Lung (tissue), 12 donors: ENCODE measurements around the gene GP9. TPM values are rescaled to one million over a fixed set of nuclear protein-coding genes. Genes with fewer than 3 reads are reported as not detected.

Experiments used
- ATAC-seq: fragments of 200-7000 bp; cut with Tn5 transposase; one replicate; pipeline ENCODE4 v1.9.1; 2020; ENCODE audit warnings: moderate number of reproducible peaks; ENCODE audit not compliant: insufficient read depth, low FRiP score
- DNase-seq, 3 donors: peaks; one replicate each; pipeline ENCODE4 v3.0.0-alpha.2; 2013 to 2017
- H3K27ac ChIP-seq, 2 donors: one replicate each; pipeline ENCODE4 v1.5.1; 2013; ENCODE audit warnings: mild to moderate bottlenecking in 2 of 2, moderate library complexity in 2 of 2, control low read depth in 1 of 2, inconsistent platforms in 1 of 2, low read depth in 1 of 2, low read length in 1 of 2
- H3K27me3 ChIP-seq, 3 donors: one replicate each; pipeline ENCODE4 v1.5.1; 2013; ENCODE audit warnings: low read length in 2 of 3; ENCODE audit not compliant: control insufficient read depth in 3 of 3, insufficient read depth in 3 of 3
- H3K36me3 ChIP-seq, 4 donors: one replicate each; pipeline ENCODE4 v1.5.1; 2013; ENCODE audit warnings: low read length in 4 of 4, mild to moderate bottlenecking in 1 of 4, moderate library complexity in 1 of 4; ENCODE audit not compliant: control insufficient read depth in 4 of 4, insufficient read depth in 4 of 4
- H3K4me1 ChIP-seq, 5 donors: one replicate each; pipeline ENCODE4 v1.5.1; 2013; ENCODE audit warnings: low read length in 5 of 5, mild to moderate bottlenecking in 2 of 5, moderate library complexity in 1 of 5; ENCODE audit not compliant: control insufficient read depth in 5 of 5, insufficient read depth in 5 of 5
- H3K4me3 ChIP-seq: one replicate; pipeline ENCODE4 v1.5.1; 2013; ENCODE audit warnings: mild to moderate bottlenecking, control low read depth, moderate library complexity
- H3K9ac ChIP-seq, 2 donors: one replicate each; pipeline ENCODE4 v1.5.1; 2013; ENCODE audit warnings: low read length in 2 of 2, control low read depth in 1 of 2; ENCODE audit not compliant: insufficient read depth in 1 of 2
- H3K9me3 ChIP-seq, 4 donors: one replicate each; pipeline ENCODE4 v1.5.1; 2013; ENCODE audit warnings: low read length in 3 of 4, mild to moderate bottlenecking in 1 of 4, moderate library complexity in 1 of 4; ENCODE audit not compliant: control insufficient read depth in 4 of 4, insufficient read depth in 3 of 4
- CTCF ChIP-seq: IDR thresholded peaks from 2 replicates; pipeline ENCODE4 v1.5.1; 2012; ENCODE audit warnings: mild to moderate bottlenecking; ENCODE audit errors: control extremely low read depth, extremely low read depth
- WGBS, 2 donors: extraction: QIAGEN DNeasy Blood & Tissue Kit; methylation state at CpG; one replicate each; pipeline ENCODE4 v1.1.7; 2013; 5-methylcytosine and 5-hydroxymethylcytosine counted together
- polyA plus RNA-seq, 2 donors: library from polyadenylated mRNA; stranded (reverse); fragments of 200-250 nt; gene quantifications; one replicate each; pipeline ENCODE4 v1.2.1, GENCODE V29; 2013
- total RNA-seq, 2 donors: library from RNA; depleted of rRNA in 1 of 2; stranded (reverse); fragments of >200 nt in 1 of 2; gene quantifications; one replicate each; pipeline ENCODE4 v1.2.1, GENCODE V29; 2014 to 2021
- donor health status: control.
- donor health status: control.
- donor health status: Bipolar disorder and iron deficiency.
- donor health status: healthy.
- donor health status: DM: yes; HTN: yes; CAD: no.

The GP9 gene
- total and polyA plus RNA-seq, 4 donors, result 0.40 to 6.2 (median 2.2) TPM

GRCh38 chr3:129027544-129027880 lies 33.1 kb upstream of the GP9 start:
- Histone ChIP-seq H3K9me3 (no peaks in the 10 kb centered on the region), H3K36me3 (peaks cover 0 to 5% (median 0%) of the 10 kb centered on the region in 4 donors), H3K9ac (no peak overlapping the region), H3K4me3 (peak overlapping the region; percentile 7), H3K4me1 (peaks cover 8 to 42% (median 9%) of the 10 kb centered on the region in 5 donors), H3K27ac (peak overlapping the region; percentile 2 to 73), H3K27me3 (no peaks in the 10 kb centered on the region)
- no peak for DNase-seq
- no peak for ATAC-seq
- 80 to 86% methylated on average over 15 of the region's 15 CpGs for WGBS, 2 donors
- TF ChIP-seq CTCF, result no peak

GRCh38 chr3:129028866-129029265 lies 31.7 kb upstream of the GP9 start:
- peaks cover 0 to 7% (median 0%) of the 10 kb centered on the region in 4 donors for H3K36me3 ChIP-seq
- no peak overlapping the region for H3K4me3 ChIP-seq
- H3K27me3 ChIP-seq, result no peaks in the 10 kb centered on the region
- ATAC-seq, result no peak
- DNase-seq, result no peak
- peaks cover 8 to 31% (median 13%) of the 10 kb centered on the region in 5 donors for H3K4me1 ChIP-seq
- no peak overlapping the region for H3K9ac ChIP-seq
- no peaks in the 10 kb centered on the region for H3K9me3 ChIP-seq
- H3K27ac ChIP-seq, result no peak overlapping the region
- 94% methylated on average over 13 of the region's 13 CpGs for WGBS, 2 donors
- TF ChIP-seq CTCF, result no peak

- no peak for DNase-seq
- Histone ChIP-seq H3K4me1 (peaks cover 8 to 19% (median 9%) of the 10 kb centered on the region in 5 donors), H3K4me3 (no peak overlapping the region), H3K9me3 (no peaks in the 10 kb centered on the region), H3K36me3 (peaks cover 0 to 12% (median under 1%) of the 10 kb centered on the region in 4 donors), H3K27me3 (no peaks in the 10 kb centered on the region), H3K9ac (no peak overlapping the region), H3K27ac (no peak overlapping the region)
- 96% methylated on average over 4 of the region's 4 CpGs for WGBS, 2 donors
- TF ChIP-seq CTCF, result no peak
- no peak for ATAC-seq
Observed at GRCh38 chr3:129030611-129031010, 30.0 kb upstream of the GP9 start.
